Stimulated activated CD4-positive, alpha-beta T cell treated with anti-CD3 and anti-CD28 coated beads, Interleukin-4, amount 100 ng/mL, for 4 hours (primary cell): Measurements from ENCODE around the gene PNPT1.
A peak's percentile ranks its signal among the peaks of the same experiment; 100 is the strongest.
"Not testable (repeated sequence)": the region's sequence is repeated elsewhere in the genome, so short reads cannot be mapped to it uniquely, and the experiment has no call there.

Experiments
- DNase-seq, 2 experiments: peaks; one replicate each; pipeline ENCODE4 v3.0.0-alpha.2; 2020

PNPT1 gene

GRCh38 chr2:55693181-55694125 lies at the start of gene PNPT1:
Gene PNPT1, minus strand, starts transcription at chr2:55693844. Its CDS starts 21 bp downstream, at chr2:55693823.
- peak; percentile 91 to 93 for DNase-seq

DNA sequence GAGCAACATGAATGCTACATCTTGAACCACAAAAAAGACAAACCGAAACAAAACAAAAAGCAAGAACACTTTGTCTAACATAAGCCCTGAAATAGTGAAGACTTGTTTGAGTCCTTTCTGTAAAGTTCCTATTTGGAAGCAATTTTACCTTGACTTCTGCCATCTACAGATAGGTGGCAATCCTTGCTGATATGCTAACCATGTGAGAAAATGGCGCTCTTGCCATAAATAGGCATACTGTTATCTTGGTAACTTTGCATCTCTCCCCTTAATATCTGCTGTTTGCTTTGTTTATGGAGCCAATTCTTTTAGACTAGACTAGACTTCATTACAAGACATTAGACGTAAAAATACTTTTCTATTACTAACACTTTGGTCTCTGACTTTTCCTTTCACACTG lies 49.4 kb upstream of the PNPT1 start:
- DNase-seq: no peak

DNA sequence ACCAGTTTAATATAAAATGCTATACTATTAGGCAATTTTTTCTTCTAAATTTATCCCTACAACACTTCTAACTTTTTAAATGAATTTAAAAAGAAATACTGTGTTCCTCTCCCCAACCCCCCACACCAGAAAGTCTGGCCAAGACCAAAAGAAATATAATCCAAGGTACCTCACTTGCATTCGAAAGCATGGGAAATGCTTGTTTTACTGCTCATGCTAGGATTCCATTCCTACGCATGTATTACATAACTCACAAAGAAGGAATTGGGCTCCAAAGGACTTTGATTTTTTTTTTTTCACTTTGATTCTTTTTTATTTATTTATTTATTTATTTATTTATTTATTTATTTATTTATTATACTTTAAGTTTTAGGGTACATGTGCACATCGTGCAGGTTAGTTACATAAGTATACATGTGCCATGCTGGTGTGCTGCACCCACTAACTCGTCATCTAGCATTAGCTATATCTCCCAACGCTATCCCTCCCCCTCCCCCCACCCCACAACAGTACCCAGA lies 42.4 kb upstream of the PNPT1 start:
- not testable (repeated sequence) for DNase-seq

DNA sequence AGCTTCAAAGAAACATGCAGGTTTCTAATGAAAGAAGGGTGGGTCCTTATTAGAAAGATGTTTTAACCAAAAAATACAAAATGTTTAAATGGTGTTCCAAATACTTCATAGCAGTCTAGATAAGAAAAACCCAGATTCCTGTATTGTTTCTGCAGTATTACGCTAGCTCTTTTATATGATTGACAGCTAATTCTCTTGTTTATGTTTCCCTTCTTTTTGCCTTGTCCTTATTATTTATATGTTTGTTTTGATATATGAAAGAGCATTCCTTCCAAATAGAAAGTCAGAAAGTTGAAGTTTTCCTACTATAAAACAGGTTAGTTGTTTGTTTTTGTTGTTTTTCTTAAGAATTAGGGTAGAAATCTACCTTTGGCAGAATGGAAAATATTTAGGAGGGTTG lies 41.1 kb upstream of the PNPT1 start:
- DNase-seq: no peak

- DNase-seq: no peak
These were observed 39.7 kb upstream of the PNPT1 start for GRCh38 chr2:55733335-55733734.

DNA sequence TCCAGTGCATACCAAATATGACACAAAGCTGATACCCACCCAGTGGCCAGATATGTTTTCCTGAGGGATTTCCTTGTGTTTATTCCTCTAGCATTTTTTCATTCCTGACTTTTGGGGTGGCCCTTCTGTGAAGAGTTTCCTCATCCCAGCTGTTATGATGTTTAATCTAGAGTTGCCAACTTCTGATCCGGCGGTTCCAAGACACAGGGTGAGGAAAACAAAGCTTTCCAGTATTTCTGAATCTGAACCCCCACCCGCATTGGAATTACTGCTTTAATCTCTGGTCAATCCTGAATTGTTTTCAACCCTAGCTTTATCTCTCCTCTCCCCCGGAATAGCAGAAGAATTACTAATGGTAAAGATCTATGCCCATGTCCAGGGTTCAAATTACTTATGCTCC lies 39.2 kb upstream of the PNPT1 start:
- DNase-seq: no peak

DNA sequence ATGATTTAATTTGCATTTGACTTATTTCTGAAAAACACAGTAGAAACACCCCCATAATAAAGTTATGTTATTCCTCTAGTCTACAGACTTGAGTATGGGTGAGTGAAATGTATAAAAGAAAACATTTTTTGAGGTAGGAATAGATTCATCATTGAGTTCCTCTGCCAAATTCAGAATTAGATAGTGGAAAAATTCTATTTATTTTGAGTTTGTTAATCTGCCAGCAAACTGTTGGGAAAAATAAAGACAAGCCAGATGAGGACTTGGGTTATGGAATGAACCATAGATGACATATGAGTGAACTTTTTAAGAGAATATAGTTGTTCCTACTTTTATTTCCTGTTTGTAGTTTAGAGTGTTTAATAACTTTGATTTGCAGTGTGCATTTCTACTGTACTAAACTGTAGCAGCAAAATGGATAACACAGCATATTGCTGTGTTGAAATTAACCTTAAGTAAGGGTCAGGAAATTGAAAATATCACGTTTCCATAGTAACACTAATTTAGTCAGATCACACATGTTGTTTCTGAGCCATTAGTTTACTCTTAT lies 35.6 kb upstream of the PNPT1 start:
- no peak for DNase-seq

DNA sequence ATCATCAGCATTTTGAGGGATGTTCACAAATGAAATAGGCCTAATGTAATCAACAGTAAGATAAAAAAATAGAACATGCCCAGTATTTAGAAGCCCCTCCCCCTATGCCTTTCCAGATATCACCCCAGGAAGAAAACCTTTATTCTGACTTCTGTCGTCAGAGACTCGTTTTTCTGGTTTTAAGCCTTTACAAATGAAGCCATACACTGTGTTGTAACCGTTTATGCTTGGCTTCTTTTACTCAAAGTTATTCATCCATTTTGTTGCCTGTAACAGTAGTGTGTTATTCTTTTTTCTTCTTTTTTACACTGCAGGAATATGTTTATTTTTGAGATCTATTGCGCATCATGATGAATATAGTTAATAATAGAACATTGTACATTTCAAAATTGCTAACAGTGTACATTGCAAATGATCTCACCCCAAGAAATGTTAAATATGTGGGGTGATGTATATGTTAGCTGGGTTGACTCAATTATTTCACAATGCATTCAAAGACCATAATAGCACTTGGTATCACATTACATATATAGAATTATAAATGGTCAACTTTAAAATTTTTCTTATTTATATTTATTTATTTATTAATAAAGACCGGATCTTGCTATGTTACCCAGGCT lies 28.1 kb upstream of the PNPT1 start:
- DNase-seq: no peak

DNA sequence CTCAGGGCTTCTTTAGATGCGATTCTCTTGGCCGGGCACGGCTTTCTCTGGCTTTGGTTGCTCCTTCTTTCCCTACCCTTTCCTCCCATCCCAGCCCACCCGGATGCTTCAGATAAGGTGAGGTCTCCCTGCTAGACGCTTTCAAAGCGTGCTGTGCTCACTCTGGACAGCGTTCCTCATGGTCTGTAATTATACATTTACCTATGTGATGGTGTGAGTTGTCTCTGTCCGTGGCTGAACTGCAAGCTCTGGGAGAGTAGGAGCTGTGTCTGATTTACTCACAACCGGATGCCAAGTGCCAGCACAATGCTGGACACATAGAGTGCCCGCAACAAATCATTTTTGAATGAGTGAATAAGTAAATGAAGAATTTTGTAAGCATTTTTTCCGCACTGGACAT lies 26.8 kb upstream of the PNPT1 start:
- DNase-seq: no peak

DNA sequence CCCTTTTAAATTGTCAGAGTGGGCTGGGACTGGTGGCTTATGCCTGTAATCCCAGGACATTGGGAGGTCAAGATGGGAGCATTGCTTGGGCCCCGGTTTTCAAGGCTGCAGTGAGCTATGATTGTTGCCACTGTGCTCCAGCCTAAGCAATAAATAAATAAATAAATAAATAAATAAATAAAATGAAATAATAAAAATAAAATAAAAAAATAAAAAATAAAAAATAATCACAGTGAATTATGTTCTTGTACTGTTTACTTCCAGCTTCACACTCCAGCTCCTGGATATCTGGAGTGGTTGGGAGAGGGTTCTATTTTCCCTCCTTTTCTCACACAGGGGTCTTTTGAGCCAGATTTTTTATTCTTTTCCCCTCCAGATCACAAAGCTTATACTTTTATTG lies 26.2 kb upstream of the PNPT1 start:
- no peak for DNase-seq

DNA sequence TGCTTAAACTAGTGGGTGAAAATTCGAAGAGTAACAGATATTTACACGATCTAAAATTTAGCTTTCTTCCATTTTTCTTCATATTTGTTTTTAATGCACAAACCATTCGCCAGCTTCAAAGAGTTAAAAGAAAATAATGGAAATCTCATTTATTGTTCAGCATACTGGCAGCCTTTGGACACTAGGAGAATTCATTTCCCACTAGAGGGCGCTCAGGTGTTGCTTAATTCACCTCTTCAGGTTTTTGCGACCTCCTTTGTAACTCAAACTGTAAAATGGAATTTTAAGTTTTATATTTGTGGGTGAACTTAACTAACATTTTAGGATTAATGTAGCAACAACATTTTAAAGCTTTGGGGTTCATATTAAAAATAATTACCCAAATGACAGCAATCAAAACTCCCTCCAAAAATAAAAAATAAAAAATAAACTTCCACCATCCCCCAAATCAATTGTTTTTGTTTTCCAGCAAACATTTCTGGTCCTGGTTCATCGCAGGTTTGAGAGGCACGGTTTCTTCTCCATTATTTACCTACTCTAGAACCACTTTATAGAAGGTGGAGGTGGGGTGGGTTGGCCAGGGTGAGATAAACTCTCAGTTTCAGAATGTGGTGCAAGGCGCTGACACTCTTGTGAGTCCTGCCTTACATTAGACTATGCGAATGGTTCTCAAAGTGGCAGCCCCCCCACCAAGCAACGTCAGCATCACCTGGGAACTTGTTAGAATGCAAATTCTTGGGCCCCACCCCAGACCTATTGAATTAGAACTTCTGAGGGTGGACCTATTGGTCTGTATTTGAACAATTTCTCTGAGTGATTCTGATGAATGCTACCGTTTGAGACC lies 24.7 kb upstream of the PNPT1 start:
- DNase-seq: peak; percentile 3 to 6

DNA sequence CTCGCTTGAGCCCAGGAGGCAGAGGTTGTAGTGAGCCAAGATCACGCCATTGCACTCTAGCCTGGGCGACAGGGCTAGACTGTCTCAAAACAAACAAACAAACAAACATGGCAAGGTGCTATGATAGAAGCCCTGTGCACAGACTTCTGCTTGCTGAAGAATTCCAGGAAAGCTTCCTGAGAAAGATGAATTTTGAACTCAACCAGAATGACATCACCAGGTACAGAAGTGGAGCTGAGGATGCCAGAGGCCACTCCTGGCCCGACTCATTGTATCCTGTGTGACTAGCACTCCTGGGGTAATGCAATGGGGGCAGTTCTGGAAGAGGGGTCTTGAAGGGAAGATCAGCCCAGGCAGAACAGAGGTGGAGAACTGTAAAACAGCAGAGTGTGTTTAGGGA lies 22.0 kb upstream of the PNPT1 start:
- no peak for DNase-seq

GRCh38 chr2:55715178-55715577 lies 21.5 kb upstream of the PNPT1 start:
- DNase-seq: not testable (repeated sequence)

DNA sequence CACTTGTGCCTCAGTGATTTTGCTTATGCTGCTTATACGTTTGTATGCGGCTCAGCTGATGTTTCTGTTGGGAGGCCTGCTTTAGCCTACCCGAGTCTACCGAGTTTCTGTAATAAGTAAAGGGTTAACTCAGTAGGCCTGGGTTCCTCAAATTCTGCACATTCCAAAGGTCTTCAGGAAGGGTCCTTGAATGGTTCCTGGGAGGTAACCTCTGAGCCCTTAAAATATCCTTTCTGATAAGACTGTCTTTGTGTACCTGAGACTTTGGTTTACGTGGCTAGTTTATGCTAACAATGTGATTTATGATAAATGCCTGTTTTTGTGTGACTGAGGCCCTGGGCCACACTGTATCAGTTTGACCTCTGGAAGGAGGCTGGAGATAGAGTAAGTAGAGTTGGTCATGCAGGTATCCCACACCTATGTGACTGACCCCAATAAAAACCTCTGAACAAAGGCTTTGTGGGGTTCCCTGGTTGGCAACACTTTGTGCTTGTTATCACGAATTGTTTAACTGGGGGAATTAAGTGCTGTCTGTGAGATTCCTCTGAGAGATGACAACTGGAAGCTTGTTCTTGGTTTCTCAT lies 18.9 kb upstream of the PNPT1 start:
- DNase-seq: no peak

DNA sequence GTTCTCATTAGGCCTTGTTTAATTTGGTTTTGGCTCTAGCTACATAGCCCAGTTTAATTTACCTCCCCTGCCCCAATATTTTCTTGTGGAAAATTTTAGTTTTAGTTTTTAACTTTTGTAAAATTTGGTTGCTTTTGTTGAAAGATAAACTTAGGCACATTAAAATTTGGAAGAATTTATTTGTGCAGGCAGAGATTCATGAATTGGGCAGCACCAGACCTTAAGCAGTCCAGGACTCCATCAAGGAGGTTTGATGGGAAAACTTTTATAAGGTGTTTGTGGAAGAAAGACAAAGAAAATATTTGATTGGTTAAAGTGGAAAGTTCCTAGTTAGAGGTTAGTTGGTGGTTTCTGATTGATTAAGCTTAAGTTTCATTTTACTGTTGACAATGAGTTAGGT lies 16.4 kb upstream of the PNPT1 start:
- no peak for DNase-seq

DNA sequence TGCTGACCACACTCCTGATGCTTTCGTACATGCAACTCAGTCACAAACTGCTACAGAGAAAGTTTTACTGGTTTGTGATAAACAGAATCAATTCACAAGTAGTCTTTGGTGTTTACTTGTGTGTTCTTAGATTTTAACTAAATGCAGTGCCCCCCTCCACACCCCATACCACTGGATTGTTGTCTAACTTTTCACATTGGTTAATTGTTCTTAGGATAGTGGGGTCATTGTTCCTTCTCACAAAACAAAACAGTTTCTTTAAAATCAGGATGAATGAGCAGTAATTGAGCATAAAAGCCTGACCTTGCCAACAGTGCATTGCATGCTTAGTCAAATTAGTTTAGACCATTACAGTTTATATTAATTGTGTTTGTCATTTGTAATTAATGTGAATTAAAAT lies 14.1 kb upstream of the PNPT1 start:
- DNase-seq: no peak

DNA sequence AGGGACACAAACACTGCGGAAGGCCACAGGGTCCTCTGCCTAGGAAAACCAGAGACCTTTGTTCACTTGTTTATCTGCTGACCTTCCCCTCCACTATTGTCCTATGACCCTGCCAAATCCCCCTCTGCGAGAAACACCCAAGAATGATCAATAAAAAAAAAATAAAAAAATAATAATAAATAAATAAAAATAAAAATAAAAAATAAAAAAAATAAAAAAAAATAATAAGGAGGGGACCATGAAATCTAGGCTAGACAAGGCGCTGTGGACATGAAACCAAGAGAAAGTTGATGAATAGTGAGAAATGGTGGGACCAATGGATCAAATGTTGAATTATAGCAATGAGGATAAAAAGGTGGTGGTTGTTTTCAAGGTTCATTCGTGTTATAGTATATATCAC lies 12.6 kb upstream of the PNPT1 start:
- DNase-seq: not testable (repeated sequence)

DNA sequence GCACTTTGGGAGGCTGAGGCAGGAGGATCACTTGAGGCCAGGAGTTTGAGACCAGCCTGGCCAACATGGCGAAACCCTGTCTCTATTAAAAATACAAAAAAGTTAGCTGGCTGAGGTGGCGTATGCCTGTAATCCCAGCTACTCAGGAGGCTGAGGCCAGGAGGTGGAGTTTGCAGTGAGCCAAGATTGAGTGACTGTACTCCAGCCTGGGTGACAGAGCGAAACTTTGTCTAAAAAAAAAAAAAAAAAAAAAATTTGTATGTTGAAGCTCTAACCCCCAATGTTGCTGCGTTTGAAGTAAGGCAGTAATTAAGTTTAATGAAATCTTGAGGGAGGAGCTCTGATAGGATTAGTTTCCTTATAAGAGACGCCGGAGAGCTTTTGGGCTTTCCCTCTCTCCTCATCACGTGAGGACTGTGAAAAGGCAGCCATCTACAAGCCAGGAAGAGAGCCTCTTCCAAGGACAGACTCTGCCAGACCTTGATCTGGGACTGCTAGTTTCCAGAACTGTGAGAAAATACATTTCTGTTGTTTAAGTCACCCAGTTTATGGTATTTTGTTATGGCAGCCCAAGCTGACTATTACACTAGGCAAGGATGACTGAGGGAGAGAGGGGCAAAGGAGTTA lies 11.5 kb upstream of the PNPT1 start:
- DNase-seq: no peak

DNA sequence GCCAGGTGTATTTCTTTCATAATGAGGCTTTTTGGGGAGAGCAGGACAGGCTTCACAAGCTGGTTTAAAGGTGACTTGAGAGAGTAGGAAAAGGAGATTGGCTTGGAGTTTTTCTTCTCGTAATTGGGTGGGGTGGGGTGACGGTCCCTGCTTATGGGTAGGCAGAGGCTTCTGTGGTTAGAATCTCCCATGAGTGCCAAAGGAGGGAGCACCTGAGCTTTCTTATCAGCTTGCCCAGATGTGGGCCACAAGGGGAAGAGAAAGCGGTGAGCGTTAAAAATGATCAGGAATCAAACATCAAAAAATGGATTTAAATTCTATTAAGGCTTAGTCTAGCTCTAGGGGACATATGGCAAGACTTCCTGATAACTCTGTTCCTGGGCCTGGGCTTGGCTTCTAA lies 9.7 kb upstream of the PNPT1 start:
- no peak for DNase-seq

- DNase-seq: not testable (repeated sequence)
These were observed 904 bp downstream of the PNPT1 start for GRCh38 chr2:55692740-55693139.

- DNase-seq: no peak
These were observed 21.0 kb downstream of the PNPT1 start for GRCh38 chr2:55672630-55673029.

DNA sequence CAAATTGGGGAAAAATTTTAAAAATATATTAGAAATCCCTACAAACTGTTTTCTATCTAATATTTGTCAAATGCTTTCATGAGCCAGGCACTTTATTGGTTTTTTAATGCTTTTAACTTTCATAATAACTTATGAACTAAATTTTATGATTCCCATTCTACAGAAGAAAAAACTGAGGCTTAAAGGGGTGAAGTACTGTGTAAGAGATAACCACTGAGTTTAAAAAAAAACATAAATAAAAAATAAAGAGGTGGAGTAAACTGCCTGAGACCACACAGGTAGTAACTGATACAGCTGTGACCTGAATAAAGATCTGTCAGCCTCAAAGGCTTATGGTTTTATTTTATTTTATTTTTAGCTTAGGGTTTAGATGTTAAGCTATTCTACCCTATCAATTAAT lies 24.7 kb downstream of the PNPT1 start:
- DNase-seq: no peak
